PC-9 (cell line): ENCODE data around the gene SMIM9.

Source experiments
- CTCF ChIP-seq: fragments of 200-600 bp; sonication (generic); conservative IDR thresholded peaks from 2 replicates; pipeline ENCODE4 v1.6.1; 2017; ENCODE audit warnings: mixed run types, antibody characterized with exemption, mild to moderate bottlenecking, moderate library complexity
- EZH2 ChIP-seq: fragments of 200-600 bp; sonication (generic); IDR thresholded peaks from 2 replicates; pipeline ENCODE4 v1.8.0; 2017; ENCODE audit warnings: antibody characterized with exemption, low read depth

- TF ChIP-seq CTCF (no peak), EZH2 (no peak)
Measured at GRCh38 chrX:154812341-154813101, 21.9 kb downstream of the SMIM9 start.
